ENCODE measurements around the gene DBR1.
"Not testable (repeated sequence)": the region's sequence is repeated elsewhere in the genome, so short reads cannot be mapped to it uniquely, and the experiment has no call there.

The DBR1 gene

DNA sequence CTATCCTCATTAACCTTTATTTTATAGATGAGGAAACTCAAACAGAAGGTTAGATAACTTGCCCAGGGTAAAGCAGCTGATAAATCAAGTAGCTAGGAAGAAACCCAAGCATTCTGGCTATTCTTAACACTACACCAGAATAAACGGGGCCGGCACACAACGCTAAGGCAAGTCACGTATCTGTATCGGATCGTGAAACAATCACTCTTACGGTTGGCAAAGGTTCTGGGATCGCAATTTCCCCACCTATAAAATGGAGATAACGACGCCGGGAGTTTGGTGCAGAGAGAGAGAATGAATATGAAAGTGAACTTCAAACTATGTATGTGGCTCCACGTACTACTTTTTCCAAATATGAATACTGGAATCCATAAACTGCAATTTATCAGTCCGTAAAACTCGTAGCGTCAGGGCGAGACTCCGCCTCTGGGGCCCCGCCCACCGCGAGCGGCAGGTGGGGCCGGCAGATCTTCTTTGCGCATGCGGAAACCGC, 12.1 kb upstream of the DBR1 start:
- peak; percentile 70 for DNase-seq

- no peak for DNase-seq
Observed at GRCh38 chr3:138186221-138186620, 11.5 kb upstream of the DBR1 start.

DNA sequence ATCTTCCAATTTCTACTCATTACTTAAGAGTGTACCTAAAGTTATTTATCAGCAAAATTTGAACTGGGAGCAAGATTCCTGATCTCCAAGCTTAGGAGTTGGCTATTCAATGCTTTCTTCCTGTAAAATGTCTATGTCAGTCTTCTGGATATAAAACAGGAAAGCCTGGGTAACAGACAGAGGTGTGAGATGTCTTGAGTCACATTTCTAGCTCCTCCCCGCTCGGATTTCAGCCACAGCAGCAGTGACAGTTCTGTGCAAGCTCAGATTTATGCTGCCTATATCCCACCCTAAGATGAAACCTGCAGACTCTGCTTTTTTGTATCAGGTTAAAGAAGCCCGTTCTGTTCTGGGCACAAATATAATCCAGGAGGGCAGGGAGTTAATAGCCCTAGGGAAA, 10.3 kb upstream of the DBR1 start:
- no peak for DNase-seq

DNA sequence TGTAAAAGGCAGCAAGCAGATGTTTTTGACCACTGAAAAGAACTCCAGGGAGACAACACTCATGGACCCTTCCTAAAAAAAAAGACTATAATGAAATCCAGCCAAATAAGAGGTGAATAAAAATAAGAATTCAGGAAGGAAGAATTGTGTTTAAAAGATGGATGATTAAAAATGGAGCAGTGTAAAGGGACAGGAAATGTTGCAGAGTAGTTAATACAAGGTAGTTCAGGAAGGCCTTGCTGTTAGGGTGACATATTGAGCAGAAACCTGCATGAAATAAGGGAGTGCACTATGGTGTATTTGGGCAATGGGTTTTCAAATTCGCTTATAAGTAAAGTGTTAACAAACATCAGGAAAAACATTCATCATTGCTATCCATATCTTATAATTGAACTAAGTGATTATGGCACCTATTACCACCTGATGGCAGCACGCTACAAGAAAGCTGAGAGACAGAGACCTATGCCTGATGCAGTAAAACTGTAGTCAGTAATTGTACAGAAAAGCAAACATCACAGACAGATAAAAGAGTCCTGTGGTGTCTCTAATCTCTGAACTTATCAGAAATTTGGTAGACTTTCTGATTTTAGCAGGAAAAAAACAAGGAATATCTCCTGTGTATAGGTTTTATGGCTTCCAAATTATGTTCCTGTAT, 5.8 kb upstream of the DBR1 start:
- no peak for DNase-seq

DNA sequence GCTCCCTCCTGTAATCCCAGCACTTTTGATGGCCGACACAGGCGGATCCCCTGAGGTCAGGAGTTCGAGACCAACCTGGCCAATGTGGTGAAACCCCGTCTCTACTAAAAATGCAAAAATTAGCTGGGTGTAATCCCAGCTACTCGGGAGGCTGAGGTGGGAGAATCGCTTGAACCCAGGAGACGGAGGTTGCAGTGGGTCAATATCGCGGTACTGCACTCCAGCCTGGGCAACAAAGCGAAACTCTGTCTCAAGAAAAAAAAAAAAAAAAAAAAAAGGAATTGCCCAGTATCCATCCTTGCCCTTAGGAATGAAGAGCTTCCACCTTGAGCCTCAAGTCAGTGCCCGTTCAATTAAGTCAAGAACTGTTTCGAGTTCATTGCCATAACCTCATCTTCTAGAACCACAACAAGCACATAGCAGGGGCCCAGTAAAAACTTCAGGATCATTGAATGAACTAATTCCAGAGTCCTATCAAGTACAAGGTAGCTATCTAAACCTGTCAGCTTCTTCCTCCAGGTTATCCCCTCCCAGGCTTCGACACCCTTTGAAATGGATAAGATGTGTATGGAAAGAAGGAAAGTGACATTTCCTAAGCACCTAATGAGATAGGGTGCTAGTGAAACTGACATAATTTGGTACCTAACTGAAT, 826 bp downstream of the DBR1 start:
- no peak for DNase-seq

DNA sequence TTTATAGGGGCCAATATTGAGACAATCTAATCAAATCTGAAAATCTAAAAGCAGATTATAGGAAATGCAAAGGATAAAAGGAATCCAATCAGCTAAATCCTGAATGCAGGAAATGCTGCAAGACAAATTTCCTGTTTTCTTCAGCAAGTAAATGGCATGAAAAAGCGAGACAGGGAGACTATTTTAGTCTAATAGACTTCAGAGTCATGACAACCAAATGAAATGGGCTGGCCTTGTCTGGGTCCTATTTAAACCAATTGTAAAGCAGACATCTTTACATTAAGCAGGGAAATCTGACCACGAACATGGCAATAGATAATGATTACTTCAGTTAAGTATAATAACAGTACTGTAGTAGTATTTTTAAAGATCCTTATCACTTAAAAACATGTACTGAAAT, 2.1 kb downstream of the DBR1 start:
- no peak for DNase-seq

GRCh38 chr3:138165061-138165460, 9.7 kb downstream of the DBR1 start:
- no peak for DNase-seq

GRCh38 chr3:138157743-138158142, 17.0 kb downstream of the DBR1 start:
- no peak for DNase-seq

- no peak for DNase-seq
Observed at GRCh38 chr3:138154534-138154933, 20.2 kb downstream of the DBR1 start.

GRCh38 chr3:138148503-138148902, 26.2 kb downstream of the DBR1 start:
- DNase-seq: no peak

DNA sequence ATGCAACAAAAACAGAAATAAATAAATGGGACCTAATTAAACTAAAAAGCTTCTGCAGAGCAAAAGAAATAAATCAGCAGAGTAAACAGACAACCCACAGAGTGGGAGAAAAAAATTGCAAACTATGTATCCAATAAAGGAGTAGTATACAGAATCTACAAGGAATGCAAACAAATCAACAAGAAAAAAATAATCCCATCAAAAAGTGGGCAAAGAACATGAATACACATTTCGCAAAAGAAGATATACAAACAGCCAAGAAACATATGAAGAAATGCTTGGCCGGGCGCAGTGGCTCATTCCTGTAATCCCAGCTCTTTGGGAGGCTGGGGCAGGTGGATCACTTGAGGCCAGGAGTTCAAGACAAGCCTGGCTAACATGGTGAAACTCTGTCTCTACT, 32.5 kb downstream of the DBR1 start:
- DNase-seq: not testable (repeated sequence)

DNA sequence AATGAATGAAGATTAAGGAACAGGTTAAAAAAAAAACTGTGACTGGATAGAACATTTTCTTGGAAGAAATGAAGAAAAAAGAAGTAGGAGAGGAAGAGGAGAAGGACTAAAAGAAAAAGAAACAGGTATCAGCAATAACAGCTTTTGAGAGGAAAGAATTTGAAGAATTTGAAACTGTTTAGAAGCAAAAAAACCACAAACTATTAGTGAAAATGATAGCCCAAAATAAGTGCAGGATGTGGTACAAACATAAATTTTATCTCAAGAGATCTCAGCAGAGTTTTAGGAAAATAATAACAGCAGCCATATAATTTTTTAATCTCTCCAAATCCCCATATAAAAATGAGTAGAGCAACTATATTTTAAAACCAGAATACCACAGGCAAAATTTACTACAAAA, 33.8 kb downstream of the DBR1 start:
- no peak for DNase-seq

- DNase-seq: no peak
Observed at GRCh38 chr3:138139691-138140090, 35.0 kb downstream of the DBR1 start.

DNA sequence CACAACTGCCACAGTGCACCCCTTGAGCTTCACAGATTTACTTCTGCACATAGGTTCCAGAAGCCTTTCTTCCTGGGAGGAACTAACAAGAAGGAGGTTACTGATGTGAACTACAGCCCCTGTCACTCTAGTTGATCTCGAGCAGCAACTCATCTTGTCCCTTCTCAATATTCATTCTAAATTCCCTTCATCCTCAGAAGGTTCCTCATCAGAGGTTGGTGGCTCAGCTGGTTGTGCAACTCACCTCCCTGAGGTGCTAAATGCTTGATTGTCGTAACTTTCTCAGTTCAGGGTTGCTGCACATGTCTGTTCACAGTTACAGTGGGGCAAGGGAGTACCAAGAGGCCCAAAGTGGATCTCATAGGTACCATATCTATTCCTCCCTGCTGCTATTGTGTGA, 36.9 kb downstream of the DBR1 start:
- no peak for DNase-seq

DNA sequence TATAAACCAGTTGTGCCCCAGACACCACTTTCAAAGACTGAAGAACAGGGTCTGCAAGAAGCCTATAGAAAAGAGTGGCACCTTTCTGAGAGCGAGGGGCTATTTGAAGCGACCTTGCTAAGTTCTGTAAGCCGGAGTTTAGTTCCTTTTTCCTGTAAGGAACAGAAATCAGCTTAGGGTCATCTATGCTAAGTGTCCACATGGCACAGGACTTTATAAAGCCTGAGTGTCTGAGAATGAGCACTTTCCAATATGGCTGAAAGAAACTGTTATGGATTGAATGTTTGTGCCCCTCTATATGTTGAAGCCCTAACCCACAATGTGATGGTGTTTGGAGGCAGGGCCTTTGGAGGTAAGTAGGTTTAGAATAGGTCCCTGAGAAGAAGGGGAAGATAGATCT, 38.5 kb downstream of the DBR1 start:
- no peak for DNase-seq

DNA sequence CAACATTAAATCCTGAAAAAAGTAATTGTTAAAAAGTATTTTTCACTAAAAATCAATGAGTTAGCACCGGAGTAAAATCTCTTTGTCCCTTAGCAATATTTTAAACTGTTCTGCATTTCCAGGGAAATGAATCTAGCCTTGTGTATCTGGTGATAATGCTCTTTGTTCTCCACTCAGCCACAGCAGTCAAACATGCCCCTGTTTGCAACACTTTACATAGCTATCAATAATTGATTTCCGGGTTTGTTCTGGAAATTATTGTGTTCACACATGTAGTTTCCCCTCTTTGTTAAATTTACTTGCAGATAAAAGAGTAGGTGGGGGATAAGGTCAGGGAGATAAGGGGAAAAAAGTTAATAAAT, 38.9 kb downstream of the DBR1 start:
- DNase-seq: no peak

- DNase-seq: no peak
Observed at GRCh38 chr3:138135146-138135832, 39.4 kb downstream of the DBR1 start.

DNA sequence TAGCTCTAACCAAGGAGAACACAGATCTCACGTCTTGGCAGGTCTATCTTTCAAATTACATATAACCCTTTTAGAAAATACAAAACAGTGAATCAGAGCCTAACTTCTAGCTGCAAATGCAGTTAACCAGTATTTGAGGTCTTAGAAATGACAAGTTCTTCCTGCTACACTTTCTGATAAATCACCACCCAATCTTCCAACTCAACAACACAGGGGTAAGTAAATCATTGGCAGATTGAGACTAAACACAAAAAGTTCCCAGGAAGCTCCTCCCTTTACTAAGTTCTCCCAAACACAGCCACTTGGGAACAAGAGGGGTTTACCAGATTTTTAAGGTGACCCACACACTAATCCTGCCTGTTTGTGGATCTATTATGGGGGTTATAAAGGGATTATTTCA, 42.5 kb downstream of the DBR1 start, which contains the start of gene A4GNT:
Gene A4GNT (minus strand): TSS at position 152 of the 400 bp plus-strand sequence. CDS start 1,134 bp downstream, outside the sequence.
- DNase-seq: no peak

DNA sequence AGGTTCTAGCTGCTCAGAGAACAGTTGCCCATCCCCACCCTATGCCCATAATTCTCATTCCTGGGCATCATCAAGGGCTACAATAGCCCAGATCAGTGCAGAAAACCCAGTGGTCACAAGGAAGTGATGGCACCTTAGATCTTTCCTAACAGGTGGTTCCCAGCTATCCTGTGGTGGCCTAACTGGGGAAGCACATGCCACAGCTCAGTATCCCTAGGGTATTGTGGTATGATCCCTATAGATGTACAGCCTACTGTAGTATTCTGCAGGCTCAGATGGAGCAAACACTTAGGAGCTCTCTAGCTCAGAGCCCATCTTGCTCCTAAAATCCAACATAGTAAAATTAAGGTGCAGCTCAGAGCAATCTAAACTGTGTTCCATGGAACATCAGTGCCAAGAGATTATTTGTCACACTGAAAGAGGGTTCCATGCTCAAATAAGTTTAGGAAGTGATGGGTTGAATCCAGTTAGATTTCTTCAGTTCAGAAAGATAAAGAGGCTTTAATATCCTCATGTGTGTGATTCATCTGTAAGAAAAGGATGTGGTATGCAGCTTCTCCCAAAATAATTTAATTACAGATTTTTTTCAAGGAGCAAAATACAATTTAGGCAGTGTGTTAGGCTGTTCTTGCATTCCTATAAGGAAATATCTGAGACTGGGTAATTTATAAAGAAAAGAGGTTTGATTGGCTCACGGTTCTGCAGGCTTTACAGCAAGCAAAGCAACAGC, 46.9 kb downstream of the DBR1 start:
- DNase-seq: no peak

- DNase-seq: no peak
Observed at GRCh38 chr3:138125548-138126221, 49.0 kb downstream of the DBR1 start.

DNA sequence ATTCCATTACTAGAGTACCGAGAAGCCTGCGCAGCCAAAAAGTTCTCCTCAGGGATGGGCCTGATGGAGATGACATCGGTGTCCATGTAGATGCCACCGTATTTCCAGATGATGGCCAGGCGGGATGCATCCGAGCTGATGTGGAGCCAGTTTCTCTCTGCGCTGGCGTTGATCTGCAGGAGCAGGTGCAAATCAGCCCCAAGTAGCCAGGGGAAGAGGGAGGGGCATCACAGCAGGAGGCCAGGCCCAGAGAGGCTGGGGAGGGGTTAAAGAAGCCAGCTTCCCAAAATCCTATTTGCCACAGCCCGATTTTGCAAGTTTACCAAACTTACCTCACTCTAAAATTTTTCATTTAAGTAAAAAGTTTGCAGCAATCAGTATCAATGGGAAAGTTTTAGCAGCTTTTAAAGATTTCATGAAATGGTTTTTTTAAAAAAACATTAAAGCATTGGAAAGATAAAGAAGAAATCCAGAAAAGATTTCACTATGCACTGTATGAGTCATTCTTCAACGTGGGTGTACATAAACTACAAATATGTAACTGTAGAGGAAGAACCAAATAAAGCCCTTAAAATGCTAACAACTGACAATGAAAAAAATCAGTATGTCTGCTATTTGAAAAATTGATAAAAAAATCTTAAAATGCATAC, 49.9 kb downstream of the DBR1 start:
- DNase-seq: no peak

DNA sequence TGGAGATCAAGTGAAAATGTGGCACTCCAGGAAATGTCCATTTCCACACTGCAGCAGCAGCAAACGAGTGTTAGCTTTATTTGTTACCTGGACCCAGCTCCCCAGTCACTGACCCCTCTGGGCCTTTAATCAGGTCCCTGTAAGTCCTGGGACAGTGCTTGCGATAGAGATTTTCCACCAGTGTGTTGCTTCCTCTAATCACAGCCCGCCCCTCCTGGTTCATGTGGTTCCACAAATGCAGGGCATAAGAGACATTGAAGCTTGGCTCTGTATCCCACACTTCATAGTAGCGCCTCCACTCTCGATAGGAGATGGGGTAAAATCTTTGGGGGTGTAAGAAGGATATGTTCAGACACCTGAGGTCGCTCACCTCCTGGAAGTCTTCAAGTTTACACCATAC, 50.5 kb downstream of the DBR1 start:
- DNase-seq: no peak

Data from activated gamma-delta T cell (primary cell).